HCT116 (cell line): ENCODE results near the gene ETS1. TPM values are rescaled to one million over a fixed set of nuclear protein-coding genes. Genes with fewer than 3 reads are reported as not detected.

Experiments used
- ATAC-seq: fragments of 200-7000 bp; cut with Tn5 transposase; 2 replicates; pipeline ENCODE4 v1.9.1; 2020; ENCODE audit warnings: mild to moderate bottlenecking, moderate library complexity
- BruUV-seq: library from RNA; stranded (reverse); fragments of 400-500 nt; replicated peaks from 2 replicates; lab custom pipeline; 2021; lab: Mats Ljungman, UMichigan
- CTCF ChIA-PET: fragments of 300-600 bp; sonication (Branson Sonifier 250); formaldehyde crosslinking; loops from one replicate; lab custom pipeline; 2021; ENCODE audit warnings: antibody characterized with exemption; lab: Charles Lee
- POLR2A ChIA-PET: fragments of 300-600, 350-600 bp; sonication (Branson Sonifier 250); formaldehyde crosslinking; loops from one replicate; lab custom pipeline; 2021; ENCODE audit warnings: antibody characterized with exemption; lab: Charles Lee
- RAD21 ChIA-PET, 2 experiments: fragments of 300-600 bp; sonication (Branson Sonifier 250); formaldehyde crosslinking; loops; one replicate each; lab custom pipeline; 2023; ENCODE audit warnings: low total read pairs in 2 of 2; ENCODE audit not compliant: uncharacterized antibody in 2 of 2, unreplicated experiment in 2 of 2, low non-redundant PET in 1 of 2; lab: Charles Lee
- DNase-seq: peaks from one replicate; pipeline ENCODE4 v3.0.0-alpha.2; 2010; ENCODE audit warnings: low read depth, low spot score
- H2AFZ ChIP-seq: fragments of 200-600 bp; shearing (Covaris generic), sonication (generic); 2 replicates; pipeline ENCODE4 v1.6.1; 2017; ENCODE audit warnings: low read depth, mixed run types, mixed read lengths, antibody characterized with exemption, low read length; ENCODE audit not compliant: poor library complexity, severe bottlenecking
- H3K27ac ChIP-seq: 2 replicates; pipeline ENCODE4 v1.5.1; 2012; ENCODE audit warnings: low read depth, low read length
- H3K27me3 ChIP-seq: fragments of 200-600 bp; sonication (generic); 2 replicates; pipeline ENCODE4 v1.6.1; 2016; ENCODE audit warnings: mixed run types, low read length, mixed read lengths; ENCODE audit not compliant: insufficient read depth
- H3K36me3 ChIP-seq, 2 experiments: fragments of 200-500 bp in 1 of 2; fragments of 200-600 bp in 1 of 2; sonication (Bioruptor generic) in 1 of 2; sonication (generic) in 1 of 2; 2 replicates each; pipeline versions ENCODE4 v1.5.1 to v1.6.1; 2014 to 2016; ENCODE audit warnings: low read length in 2 of 2, inconsistent platforms in 1 of 2, mixed read lengths in 1 of 2, mixed run types in 1 of 2; ENCODE audit not compliant: insufficient read depth in 2 of 2, control insufficient read depth in 1 of 2
- H3K4me1 ChIP-seq, 2 experiments: fragments of 200-600 bp in 1 of 2; sonication (generic) in 1 of 2; 2 replicates each; pipeline versions ENCODE4 v1.5.1 to v1.6.1; 2012 to 2017; ENCODE audit warnings: low read length in 2 of 2, inconsistent platforms in 1 of 2, mild to moderate bottlenecking in 1 of 2, mixed read lengths in 1 of 2, mixed run types in 1 of 2, moderate library complexity in 1 of 2; ENCODE audit not compliant: insufficient read depth in 2 of 2, control insufficient read depth in 1 of 2
- H3K4me2 ChIP-seq: fragments of 200-600 bp; sonication (generic); 2 replicates; pipeline ENCODE4 v1.6.1; 2017; ENCODE audit warnings: mixed run types, low read length, mixed read lengths
- H3K4me3 ChIP-seq, 2 experiments: fragments of 200-600 bp in 1 of 2; sonication (generic) in 1 of 2; replicated peaks in 1 of 2; 2 replicates each; pipeline ENCODE4 v1.5.1; 2011 to 2016; ENCODE audit warnings: low read length in 2 of 2, control low read depth in 1 of 2, low read depth in 1 of 2, mild to moderate bottlenecking in 1 of 2, mixed read lengths in 1 of 2, mixed run types in 1 of 2
- H3K79me2 ChIP-seq: fragments of 200-600 bp; sonication (generic); 2 replicates; pipeline ENCODE4 v1.6.1; 2017; ENCODE audit warnings: mild to moderate bottlenecking, mixed run types, low read length, moderate library complexity, mixed read lengths; ENCODE audit not compliant: insufficient read depth
- H3K9ac ChIP-seq: fragments of 200-600 bp; sonication (generic); 2 replicates; pipeline ENCODE4 v1.6.1; 2016; ENCODE audit warnings: low read length, mixed read lengths
- H3K9me2 ChIP-seq: fragments of 200-600 bp; sonication (generic), shearing (Covaris generic); 2 replicates; pipeline ENCODE4 v1.6.1; 2017; ENCODE audit warnings: mixed run types, mild to moderate bottlenecking, moderate library complexity; ENCODE audit not compliant: insufficient read depth
- H3K9me3 ChIP-seq, 2 experiments: fragments of 200-500 bp in 1 of 2; fragments of 200-600 bp in 1 of 2; sonication (Bioruptor generic) in 1 of 2; sonication (generic) in 1 of 2; 2 replicates each; pipeline ENCODE4 v1.6.1; 2014 to 2017; ENCODE audit warnings: low read length in 2 of 2, mixed read lengths in 2 of 2, inconsistent platforms in 1 of 2, low read depth in 1 of 2, mild to moderate bottlenecking in 1 of 2, mixed run types in 1 of 2, moderate library complexity in 1 of 2; ENCODE audit not compliant: control insufficient read depth in 1 of 2, insufficient read depth in 1 of 2
- H4K20me1 ChIP-seq: fragments of 200-600 bp; sonication (generic), shearing (Covaris generic); 2 replicates; pipeline ENCODE4 v1.6.1; 2017; ENCODE audit warnings: mixed run types, mild to moderate bottlenecking, moderate library complexity; ENCODE audit not compliant: insufficient read depth
- EGR1 ChIP-seq: IDR thresholded peaks from 2 replicates; pipeline ENCODE4 v1.6.1; 2012; ENCODE audit warnings: low read depth
- ELF1 ChIP-seq: IDR thresholded peaks from 2 replicates; pipeline ENCODE4 v1.6.1; 2012; ENCODE audit warnings: low read depth, borderline replicate concordance
- EZH2phosphoT487 ChIP-seq: fragments of 200-600 bp; IDR thresholded peaks from 2 replicates; pipeline ENCODE4 v1.6.1; 2018; ENCODE audit warnings: antibody characterized with exemption, borderline replicate concordance
- POLR2A ChIP-seq: IDR thresholded peaks from 2 replicates; pipeline ENCODE4 v1.7.0; 2011; ENCODE audit warnings: borderline replicate concordance; ENCODE audit not compliant: insufficient read depth, insufficient read length; ENCODE audit errors: extremely low read depth
- RAD21 ChIP-seq: IDR thresholded peaks from 2 replicates; pipeline ENCODE4 v1.6.1; 2012; ENCODE audit warnings: low read depth, mild to moderate bottlenecking
- SIN3A ChIP-seq: IDR thresholded peaks from 2 replicates; pipeline ENCODE4 v1.6.1; 2012; ENCODE audit warnings: low read depth
- ZFX ChIP-seq: fragments of 450-650 bp; IDR thresholded peaks from 2 replicates; pipeline ENCODE4 v1.6.1; 2017
- intact Hi-C: fragments of 100-400 bp; cut with micrococcal nuclease; formaldehyde crosslinking; loops from 2 replicates; pipeline ENCODE4 v1.10.0; 2022
- total RNA-seq: library from RNA; stranded (reverse); gene quantifications from one replicate; pipeline ENCODE4 v1.2.1, GENCODE V29; 2021; ENCODE audit not compliant: unreplicated experiment
- TF ChIP-seq, protein P1 (sequence below): IDR thresholded peaks from 2 replicates; pipeline ENCODE4 v1.6.1; 2012
- TF ChIP-seq, protein P2 (sequence below): IDR thresholded peaks from 2 replicates; pipeline ENCODE4 v1.6.1; 2012; ENCODE audit warnings: low read depth

The ETS1 gene
- total RNA-seq, 1 experiment from 2014 or later = 9.2 TPM

DNA sequence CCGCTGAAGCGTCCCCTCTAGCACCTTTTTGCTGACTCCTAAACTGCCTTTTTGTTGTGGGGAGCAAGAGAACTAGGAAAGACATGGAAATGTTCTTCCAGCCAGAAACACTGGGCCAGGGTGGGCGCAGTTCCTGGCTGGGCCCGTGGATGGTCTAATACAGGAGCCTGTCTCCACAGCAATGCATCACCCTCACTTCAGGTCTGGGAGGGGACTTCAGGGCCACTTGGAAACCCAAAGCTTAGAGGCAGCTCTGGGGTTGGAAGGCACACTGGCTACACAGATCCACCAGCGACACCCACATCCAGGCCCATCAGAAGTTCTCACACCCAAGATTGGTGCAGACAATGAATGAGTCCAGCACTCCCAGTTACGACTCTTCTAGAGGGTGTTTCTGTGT lies 120.3 kb downstream of the ETS1 start:
- Histone ChIP-seq H3K79me2 (no peaks in the 10 kb centered on the region), H3K27me3 (no peaks in the 10 kb centered on the region), H3K9me3 (no peaks in the 10 kb centered on the region), H4K20me1 (no peaks in the 10 kb centered on the region), H3K4me3 (peak overlapping the region in 1 of 2 experiments; percentile 26; a peak in 1 of 4 replicates), H3K4me1 (peaks cover 12 to 39% of the 10 kb centered on the region in 2 experiments), H3K27ac (no peak overlapping the region), H2AFZ (no peak overlapping the region), H3K9ac (peak overlapping the region; percentile 51), H3K4me2 (peak overlapping the region; percentile 73), H3K9me2 (no peaks in the 10 kb centered on the region), H3K36me3 (no peaks in the 10 kb centered on the region)
- no peak for TF ChIP-seq ELF1
- TF ChIP-seq, protein P1, sequence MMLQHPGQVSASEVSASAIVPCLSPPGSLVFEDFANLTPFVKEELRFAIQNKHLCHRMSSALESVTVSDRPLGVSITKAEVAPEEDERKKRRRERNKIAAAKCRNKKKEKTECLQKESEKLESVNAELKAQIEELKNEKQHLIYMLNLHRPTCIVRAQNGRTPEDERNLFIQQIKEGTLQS = no peak
- CTCF ChIA-PET = no interaction called here
- intact Hi-C loops = no loop called here
- no peak for ATAC-seq
- no TSS peak for BruUV-seq
- POLR2A ChIA-PET = no interaction called here
- no peak for DNase-seq
- RAD21 ChIA-PET = no interaction called here

DNA sequence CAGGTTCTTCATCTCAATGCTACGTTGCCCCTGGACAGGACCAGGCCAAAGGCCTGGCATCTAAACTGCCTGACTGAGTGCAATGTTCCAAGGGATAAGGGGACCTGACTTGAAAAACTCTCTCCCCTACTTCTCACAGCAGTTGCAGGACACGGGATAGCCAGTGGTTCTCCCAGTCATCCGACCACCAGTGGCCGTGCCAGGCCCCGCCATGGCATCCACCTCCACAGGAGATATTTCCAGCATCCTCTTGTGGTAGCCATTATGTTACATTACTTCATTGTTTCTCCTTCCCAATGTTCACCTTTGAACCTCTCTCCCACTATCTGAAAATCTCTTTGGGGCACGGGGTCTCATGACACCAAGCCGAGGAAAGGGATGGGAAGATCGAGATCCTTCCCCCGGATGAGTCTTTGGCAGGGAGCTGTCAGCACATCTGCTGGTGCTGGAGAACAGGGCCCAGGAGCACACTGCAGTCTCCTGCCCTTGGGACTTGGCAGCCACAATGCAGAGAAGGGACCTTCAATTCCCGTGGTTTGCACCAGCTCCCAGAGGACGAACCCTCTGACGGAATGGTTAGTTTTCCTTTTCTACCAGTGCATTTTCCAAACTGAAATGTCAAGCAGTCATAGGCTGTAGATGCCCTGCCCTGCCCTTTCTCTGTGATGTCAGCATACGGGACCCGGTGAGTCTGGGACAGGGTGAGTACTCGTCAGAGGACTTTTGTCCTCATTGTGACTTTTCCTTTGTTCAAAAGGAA lies 121.2 kb downstream of the ETS1 start:
- H3K4me3 ChIP-seq = no peak overlapping the region
- no peak for DNase-seq
- H3K9me3 ChIP-seq = no peaks in the 10 kb centered on the region
- no peak overlapping the region for H3K27ac ChIP-seq
- ATAC-seq = no peak
- no peak overlapping the region for H2AFZ ChIP-seq
- ChIA-PET POLR2A (no interaction called here), RAD21 (no interaction called here), CTCF (no interaction called here)
- H3K27me3 ChIP-seq = no peaks in the 10 kb centered on the region
- H3K4me1 ChIP-seq = peaks cover 12 to 31% of the 10 kb centered on the region in 2 experiments
- no peak overlapping the region for H3K9ac ChIP-seq
- H3K9me2 ChIP-seq = no peaks in the 10 kb centered on the region
- H3K36me3 ChIP-seq = no peaks in the 10 kb centered on the region
- TF ChIP-seq ELF1 = no peak
- no peak for TF ChIP-seq RAD21
- no peak for TF ChIP-seq SIN3A
- TF ChIP-seq POLR2A = no peak
- TF ChIP-seq, protein P2, sequence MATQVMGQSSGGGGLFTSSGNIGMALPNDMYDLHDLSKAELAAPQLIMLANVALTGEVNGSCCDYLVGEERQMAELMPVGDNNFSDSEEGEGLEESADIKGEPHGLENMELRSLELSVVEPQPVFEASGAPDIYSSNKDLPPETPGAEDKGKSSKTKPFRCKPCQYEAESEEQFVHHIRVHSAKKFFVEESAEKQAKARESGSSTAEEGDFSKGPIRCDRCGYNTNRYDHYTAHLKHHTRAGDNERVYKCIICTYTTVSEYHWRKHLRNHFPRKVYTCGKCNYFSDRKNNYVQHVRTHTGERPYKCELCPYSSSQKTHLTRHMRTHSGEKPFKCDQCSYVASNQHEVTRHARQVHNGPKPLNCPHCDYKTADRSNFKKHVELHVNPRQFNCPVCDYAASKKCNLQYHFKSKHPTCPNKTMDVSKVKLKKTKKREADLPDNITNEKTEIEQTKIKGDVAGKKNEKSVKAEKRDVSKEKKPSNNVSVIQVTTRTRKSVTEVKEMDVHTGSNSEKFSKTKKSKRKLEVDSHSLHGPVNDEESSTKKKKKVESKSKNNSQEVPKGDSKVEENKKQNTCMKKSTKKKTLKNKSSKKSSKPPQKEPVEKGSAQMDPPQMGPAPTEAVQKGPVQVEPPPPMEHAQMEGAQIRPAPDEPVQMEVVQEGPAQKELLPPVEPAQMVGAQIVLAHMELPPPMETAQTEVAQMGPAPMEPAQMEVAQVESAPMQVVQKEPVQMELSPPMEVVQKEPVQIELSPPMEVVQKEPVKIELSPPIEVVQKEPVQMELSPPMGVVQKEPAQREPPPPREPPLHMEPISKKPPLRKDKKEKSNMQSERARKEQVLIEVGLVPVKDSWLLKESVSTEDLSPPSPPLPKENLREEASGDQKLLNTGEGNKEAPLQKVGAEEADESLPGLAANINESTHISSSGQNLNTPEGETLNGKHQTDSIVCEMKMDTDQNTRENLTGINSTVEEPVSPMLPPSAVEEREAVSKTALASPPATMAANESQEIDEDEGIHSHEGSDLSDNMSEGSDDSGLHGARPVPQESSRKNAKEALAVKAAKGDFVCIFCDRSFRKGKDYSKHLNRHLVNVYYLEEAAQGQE = no peak
- no peak for TF ChIP-seq EGR1
- no peak for TF ChIP-seq ZFX
- TF ChIP-seq, protein P1 = no peak
- TF ChIP-seq EZH2phosphoT487 = no peak
- H4K20me1 ChIP-seq = no peaks in the 10 kb centered on the region
- intact Hi-C loops = no loop called here
- H3K79me2 ChIP-seq = no peaks in the 10 kb centered on the region
- no peak overlapping the region for H3K4me2 ChIP-seq
- BruUV-seq = no TSS peak
